Left kidney (tissue), 2 donors: ENCODE measurements around the gene STPG3. TPM values are rescaled to one million over a fixed set of nuclear protein-coding genes. Genes with fewer than 3 reads are reported as not detected.

Source experiments
- DNase-seq: peaks from one replicate; pipeline ENCODE4 v3.0.0-alpha.2; 2013
- polyA plus RNA-seq: library from polyadenylated mRNA; unstranded; fragments of 120-200 nt; gene quantifications from one replicate; pipeline ENCODE4 v1.2.1, GENCODE V29; 2013; ENCODE audit not compliant: insufficient read length

The STPG3 gene
- polyA plus RNA-seq, 1 donor, result 1.5 TPM

GRCh38 chr9:137265496-137266161 lies 14.5 kb downstream of the STPG3 start:
- DNase-seq, result no peak

GRCh38 chr9:137266162-137266527 lies 15.1 kb downstream of the STPG3 start:
- DNase-seq, result no peak

- DNase-seq, result no peak
Observed at GRCh38 chr9:137266585-137267453, 15.7 kb downstream of the STPG3 start.

GRCh38 chr9:137267933-137268355 lies 16.9 kb downstream of the STPG3 start:
- no peak for DNase-seq

- no peak for DNase-seq
Observed at GRCh38 chr9:137268538-137269201, 17.6 kb downstream of the STPG3 start.

- no peak for DNase-seq
Observed at GRCh38 chr9:137269231-137269772, 18.2 kb downstream of the STPG3 start.

GRCh38 chr9:137270929-137271695 lies 20.0 kb downstream of the STPG3 start:
- no peak for DNase-seq

GRCh38 chr9:137271696-137272076 lies 20.6 kb downstream of the STPG3 start:
- no peak for DNase-seq

GRCh38 chr9:137272241-137273094 lies 21.4 kb downstream of the STPG3 start:
- no peak for DNase-seq

GRCh38 chr9:137273095-137273490 lies 22.0 kb downstream of the STPG3 start:
- no peak for DNase-seq

- DNase-seq, result no peak
Observed at GRCh38 chr9:137273611-137274320, 22.7 kb downstream of the STPG3 start.

GRCh38 chr9:137275203-137275587 lies 24.1 kb downstream of the STPG3 start:
- DNase-seq, result no peak

GRCh38 chr9:137275588-137276472 lies 24.7 kb downstream of the STPG3 start:
- DNase-seq, result no peak

- DNase-seq, result peak; percentile 80
Observed at GRCh38 chr9:137276473-137277328, 25.6 kb downstream of the STPG3 start.

GRCh38 chr9:137277329-137278041 lies 26.4 kb downstream of the STPG3 start, which contains the start of gene TOR4A:
TOR4A (plus strand) TSS chr9:137277726; CDS start chr9:137278690, 964 bp downstream.
- no peak for DNase-seq

GRCh38 chr9:137278061-137278701 lies 27.1 kb downstream of the STPG3 start:
- no peak for DNase-seq
